Left ventricle myocardium superior (tissue), 1 donor: ENCODE measurements around the gene CBLC. TPM values are rescaled to one million over a fixed set of nuclear protein-coding genes. Genes with fewer than 3 reads are reported as not detected.
A peak's percentile ranks its signal among the peaks of the same experiment; 100 is the strongest.
"Not testable (repeated sequence)": the region's sequence is repeated elsewhere in the genome, so short reads cannot be mapped to it uniquely, and the experiment has no call there.

Experiments
- ATAC-seq: fragments of 200-7000 bp; cut with Tn5 transposase; one replicate; pipeline ENCODE4 v1.9.1; 2020; ENCODE audit warnings: mild to moderate bottlenecking, moderate library complexity
- DNase-seq: peaks from one replicate; pipeline ENCODE4 v3.0.0-alpha.2; 2020
- intact Hi-C: fragments of 100-400 bp; cut with micrococcal nuclease; formaldehyde crosslinking; loops from one replicate; pipeline ENCODE4 v1.11.0; 2022
- total RNA-seq: library from RNA; stranded (reverse); fragmentation: NEBNext Ultra II Directional; extraction: Animal tissue kit (Norgen Biotek cat#: 25700); gene quantifications from one replicate; pipeline ENCODE4 v1.2.1, GENCODE V29; 2021
- donor health status: DM: no; HTN: yes; CAD: no; lungs with severe emphysema.

Gene CBLC
- total RNA-seq, 1 donor from 2014 or later = not detected

- intact Hi-C loops = no loop called here
- no peak for ATAC-seq
Measured at GRCh38 chr19:44813070-44813840, 35.6 kb downstream of the CBLC start.

GRCh38 chr19:44813841-44814470, 36.3 kb downstream of the CBLC start:
- intact Hi-C loops = no loop called here
- DNase-seq (no peak), ATAC-seq (no peak)

More at GRCh38 chr19:44813070-44813840, 35.6 kb downstream of the CBLC start:
- DNase-seq = no peak

- DNase-seq = no peak
- intact Hi-C loops = no loop called here
- ATAC-seq = no peak
Measured at GRCh38 chr19:44814517-44814916, 36.8 kb downstream of the CBLC start.

- intact Hi-C loops = no loop called here
- ATAC-seq (no peak), DNase-seq (no peak)
Measured at GRCh38 chr19:44816301-44816700, 38.6 kb downstream of the CBLC start.

- intact Hi-C loops = no loop called here
- ATAC-seq (no peak), DNase-seq (no peak)
Measured at GRCh38 chr19:44817725-44818465, 40.2 kb downstream of the CBLC start.

GRCh38 chr19:44818466-44819031, 40.9 kb downstream of the CBLC start:
- DNase-seq (no peak), ATAC-seq (no peak)
- intact Hi-C loops = no loop called here

GRCh38 chr19:44819246-44819832, 41.6 kb downstream of the CBLC start:
- DNase-seq (no peak), ATAC-seq (no peak)
- intact Hi-C loops = no loop called here

GRCh38 chr19:44820648-44821609, 43.2 kb downstream of the CBLC start:
- intact Hi-C loops = no loop called here
- ATAC-seq (peak; percentile 85), DNase-seq (peak; percentile 82)

GRCh38 chr19:44822177-44822576, 44.5 kb downstream of the CBLC start:
- peak; percentile 2 for ATAC-seq
- intact Hi-C loops = no loop called here
- no peak for DNase-seq

GRCh38 chr19:44822670-44823372, 45.1 kb downstream of the CBLC start:
- DNase-seq (no peak), ATAC-seq (no peak)
- intact Hi-C loops = no loop called here

- no peak for DNase-seq
- intact Hi-C loops = no loop called here
- ATAC-seq = no peak
Measured at GRCh38 chr19:44823373-44823698, 45.6 kb downstream of the CBLC start.

- ATAC-seq (no peak), DNase-seq (no peak)
- intact Hi-C loops = no loop called here
Measured at GRCh38 chr19:44824761-44825160, 47.1 kb downstream of the CBLC start.

GRCh38 chr19:44832875-44833274, 55.2 kb downstream of the CBLC start:
- DNase-seq, intact Hi-C loops, ATAC-seq: not testable (repeated sequence)

- DNase-seq, intact Hi-C loops, ATAC-seq: not testable (repeated sequence)
Measured at GRCh38 chr19:44834399-44834798, 56.7 kb downstream of the CBLC start.

GRCh38 chr19:44839276-44839675, 61.6 kb downstream of the CBLC start:
- DNase-seq (no peak), ATAC-seq (no peak)
- intact Hi-C loops = no loop called here

GRCh38 chr19:44840811-44841210, 63.1 kb downstream of the CBLC start:
- DNase-seq (no peak), ATAC-seq (no peak)
- intact Hi-C loops = loop anchor here (5.0 kb wide), 1 partner anchor 44 kb away; no protein-coding TSS in a partner anchor

GRCh38 chr19:44841231-44841630, 63.5 kb downstream of the CBLC start:
- intact Hi-C loops = loop anchor here (5.0 kb wide), 1 partner anchor 44 kb away; no protein-coding TSS in a partner anchor
- ATAC-seq (no peak), DNase-seq (no peak)

- peak; percentile 52 for DNase-seq
- no peak for ATAC-seq
- intact Hi-C loops = no loop called here
Measured at GRCh38 chr19:44845286-44845611, 67.6 kb downstream of the CBLC start.
